Left renal cortex interstitium (tissue), 4 donors: Measurements from ENCODE around the gene PTPA. TPM values are rescaled to one million over a fixed set of nuclear protein-coding genes. Genes with fewer than 3 reads are reported as not detected.

Experiments used
- DNase-seq, 4 donors: peaks; one replicate each; pipeline ENCODE4 v3.0.0-alpha.2; 2013; ENCODE audit warnings: low read depth in 4 of 4, low spot score in 2 of 4, missing footprints in 1 of 4
- polyA plus RNA-seq, 4 donors: library from polyadenylated mRNA; unstranded; fragments of 120-200 nt; gene quantifications; one replicate each; pipeline ENCODE4 v1.2.1, GENCODE V29; 2013; ENCODE audit not compliant: insufficient read length in 4 of 4

The PTPA gene
- polyA plus RNA-seq, 4 donors = 112 to 138 (median 123) TPM

DNA sequence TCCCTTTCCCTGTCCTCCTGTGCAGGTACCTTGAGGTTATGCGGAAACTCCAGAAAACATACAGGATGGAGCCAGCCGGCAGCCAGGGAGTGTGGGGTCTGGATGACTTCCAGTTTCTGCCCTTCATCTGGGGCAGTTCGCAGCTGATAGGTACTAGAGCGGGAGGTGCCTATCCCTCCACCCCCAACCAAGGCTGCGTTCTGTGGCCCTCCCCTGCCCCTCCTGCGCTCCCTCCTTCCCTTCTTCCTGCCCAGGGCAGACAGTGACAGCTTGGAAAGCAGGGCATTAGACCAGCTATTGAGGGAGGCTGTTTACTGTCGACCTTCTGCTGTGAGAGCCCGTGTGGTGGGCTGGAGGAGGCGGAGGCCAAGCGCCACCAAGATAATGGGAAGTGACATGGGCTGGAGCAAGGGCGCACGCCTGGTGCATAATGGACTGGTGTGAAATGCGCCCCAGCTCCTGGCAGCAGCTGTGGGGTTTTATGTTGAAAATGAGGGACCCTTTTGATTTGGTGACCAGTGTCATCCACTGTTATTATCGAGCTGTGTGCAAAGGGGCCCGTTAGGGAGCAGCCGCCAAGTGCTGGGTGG lies 25.3 kb downstream of the PTPA start:
- no peak for DNase-seq

DNA sequence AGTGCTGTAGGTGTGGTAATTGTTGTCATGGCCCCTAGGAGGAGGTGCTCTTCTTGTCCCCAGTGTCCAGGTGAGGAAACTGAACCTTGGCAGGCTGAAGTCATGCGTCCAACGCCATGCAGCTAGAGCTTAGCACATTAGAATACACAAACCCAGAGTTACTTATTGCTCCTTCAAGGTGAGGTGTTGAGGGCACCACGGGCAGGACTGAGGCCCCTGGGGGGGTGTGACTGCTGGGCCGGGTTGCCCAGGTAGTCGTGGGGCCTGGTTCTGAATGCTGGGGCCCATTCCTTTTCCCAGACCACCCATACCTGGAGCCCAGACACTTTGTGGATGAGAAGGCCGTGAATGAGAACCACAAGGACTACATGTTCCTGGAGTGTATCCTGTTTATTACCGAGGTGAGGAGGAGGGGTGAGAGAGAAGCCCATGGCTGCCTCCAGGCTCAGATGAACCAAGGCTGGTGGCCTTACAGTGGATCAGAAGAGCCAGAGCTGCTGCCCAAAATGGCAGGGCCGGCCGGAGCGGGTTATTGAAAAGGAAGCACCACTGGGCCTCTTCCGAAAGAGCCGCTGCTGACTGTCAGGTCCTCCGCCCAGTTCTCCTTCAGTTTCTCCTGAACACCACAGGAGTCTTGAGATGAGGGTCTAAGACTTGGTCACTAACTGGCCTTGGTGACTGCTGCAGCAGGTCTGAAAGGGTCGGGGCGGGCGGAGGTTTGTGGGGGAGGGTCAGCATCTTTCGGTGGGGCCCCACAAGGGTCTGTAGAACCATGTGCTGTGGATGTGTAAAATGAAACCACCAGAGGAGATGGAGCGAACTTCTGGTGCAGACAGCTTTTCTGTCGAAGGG lies 26.3 kb downstream of the PTPA start:
- DNase-seq = no peak

DNA sequence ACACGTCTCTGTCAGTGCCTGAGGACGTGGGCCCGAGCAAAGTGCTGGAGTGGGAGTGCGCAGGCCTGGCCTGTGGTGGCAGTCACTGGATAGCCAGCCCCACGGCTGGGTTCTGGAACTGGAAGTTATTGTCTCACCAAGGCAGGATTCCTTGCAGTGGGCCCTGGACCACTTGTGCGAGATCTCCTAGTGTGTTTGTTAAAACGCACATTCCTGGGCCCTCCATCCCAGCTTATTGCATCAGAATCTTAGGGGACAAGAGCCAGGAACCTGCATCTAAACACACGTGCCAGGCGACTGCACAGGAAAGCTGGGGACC lies 26.9 kb downstream of the PTPA start:
- no peak for DNase-seq

DNA sequence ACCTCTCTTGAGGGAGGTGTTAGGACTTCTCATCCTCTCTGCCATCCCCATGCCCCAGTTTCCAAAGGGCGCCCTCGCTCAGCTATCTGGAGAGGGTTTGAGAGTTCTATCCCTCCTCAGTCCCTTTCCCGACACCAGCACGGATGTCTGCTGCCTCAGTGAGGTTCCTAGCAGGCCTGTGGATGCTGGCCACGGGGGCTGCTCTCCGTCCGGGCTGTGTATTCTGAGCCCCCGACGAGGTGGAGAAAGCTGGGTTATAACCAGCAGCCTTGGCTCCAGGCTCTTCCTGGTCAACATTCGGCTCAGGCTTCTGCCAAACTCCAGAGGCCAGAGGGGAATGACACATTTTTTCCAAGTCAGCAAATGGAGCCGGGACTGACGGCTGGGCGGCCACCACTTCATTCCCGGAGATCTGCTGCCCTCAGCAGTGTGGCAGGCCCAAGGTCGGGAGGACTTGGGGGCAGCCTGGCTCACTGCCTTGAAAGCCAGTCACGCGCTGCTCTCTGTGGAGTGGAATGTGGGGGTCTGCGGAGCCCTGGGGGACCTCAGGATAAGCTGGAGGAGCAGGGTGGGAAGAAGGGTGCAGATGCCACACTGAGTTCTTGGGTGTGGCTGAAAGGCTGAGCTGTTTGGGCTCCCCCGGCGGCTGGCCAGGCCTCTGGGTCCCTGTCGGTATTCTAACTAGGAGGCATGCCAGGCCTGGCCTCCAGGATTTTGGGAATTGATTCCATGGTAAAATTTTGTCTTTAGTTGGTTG lies 27.4 kb downstream of the PTPA start:
- no peak for DNase-seq

DNA sequence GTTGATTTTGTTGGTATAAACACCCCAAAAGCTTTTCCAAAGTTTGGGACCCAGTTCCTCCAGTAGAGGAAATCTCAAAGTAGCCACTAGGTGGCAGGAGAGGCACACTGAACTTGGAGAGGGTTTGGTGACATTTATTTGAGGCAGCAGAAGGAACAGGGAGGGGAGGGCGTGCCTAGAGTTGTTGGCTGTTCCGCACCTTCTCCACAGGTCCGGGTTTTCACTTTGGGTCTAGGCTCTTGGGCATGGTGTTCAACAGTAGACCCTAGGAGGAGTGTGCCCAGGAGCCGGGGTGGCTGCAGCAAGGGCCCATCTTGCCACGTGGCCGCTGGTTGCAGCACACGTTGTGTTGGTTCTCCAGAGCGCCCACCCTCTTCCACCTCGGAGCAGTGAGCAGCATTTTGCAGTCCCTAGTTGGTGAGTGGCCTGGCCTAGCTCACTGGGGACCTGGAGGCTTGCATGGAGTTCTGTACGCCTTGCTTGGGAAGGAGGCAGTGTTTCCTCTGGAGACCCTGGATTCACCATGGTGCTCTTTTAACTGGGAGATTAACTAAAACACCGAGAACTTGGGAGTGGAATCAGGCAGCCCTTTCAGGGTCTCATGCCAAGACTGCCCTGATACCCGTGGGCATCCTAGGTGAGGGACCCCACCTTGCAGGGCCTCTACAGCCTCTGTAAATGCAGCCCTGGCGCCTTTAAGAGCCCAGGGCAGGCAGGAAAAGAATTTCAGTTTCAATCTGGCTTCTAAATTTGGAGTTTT lies 28.2 kb downstream of the PTPA start:
- peak; percentile 76 to 92 (median 84) for DNase-seq

DNA sequence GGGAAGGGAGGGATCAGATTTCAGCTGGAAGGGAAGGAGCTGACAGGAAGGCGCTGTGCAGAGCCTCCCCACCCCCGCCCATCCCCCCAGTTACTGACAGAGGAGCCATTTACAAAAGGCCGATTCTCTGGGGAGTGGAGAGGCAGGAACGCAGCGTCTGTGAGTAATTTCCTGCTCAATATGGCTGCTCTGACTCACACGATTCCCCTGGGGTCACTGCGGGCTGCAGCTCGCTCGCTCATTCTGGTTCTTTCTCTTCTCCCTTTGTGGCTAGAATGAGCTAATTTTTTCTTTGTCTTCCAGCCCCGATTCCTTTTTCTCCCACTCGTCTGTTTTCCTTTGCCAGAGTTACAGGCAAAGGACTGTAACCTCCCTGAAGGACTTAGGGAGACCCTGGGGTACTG lies 28.8 kb downstream of the PTPA start:
- peak in 3 of 4 donors; percentile 92 to 97 (median 96) for DNase-seq

DNA sequence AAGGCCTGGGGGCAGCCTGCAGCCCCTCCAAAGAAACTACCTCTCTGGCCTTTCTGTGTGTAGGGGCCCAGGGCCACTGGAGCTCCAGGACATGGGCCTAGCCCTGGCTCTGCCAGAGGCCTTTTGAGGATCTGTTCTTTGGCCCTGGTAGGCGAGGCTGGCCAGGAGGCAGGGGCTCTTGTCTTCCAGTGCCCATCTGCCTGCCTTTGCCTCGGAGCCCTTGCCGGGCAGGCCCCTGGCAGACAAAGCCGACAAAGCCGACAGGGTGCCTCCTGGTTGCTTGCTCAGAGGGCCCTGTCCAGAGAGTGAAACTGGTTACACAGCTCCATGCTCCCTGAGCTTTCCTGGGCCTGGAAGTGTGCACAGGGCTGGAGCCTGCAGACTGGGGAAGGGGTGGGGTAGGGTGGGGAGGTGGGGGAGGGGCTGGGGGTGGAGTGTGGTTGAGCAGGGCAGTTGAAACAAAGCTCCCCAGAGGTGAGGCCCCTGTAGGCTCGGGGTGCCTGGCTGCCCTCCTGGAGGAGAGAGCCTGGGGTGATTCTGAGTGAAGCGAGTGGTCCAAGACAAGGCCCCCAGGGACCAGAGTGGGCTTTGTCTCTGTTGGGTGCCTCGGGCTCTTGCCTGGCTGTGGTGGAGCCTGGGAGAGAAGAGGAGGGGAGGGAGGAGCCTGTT lies 29.3 kb downstream of the PTPA start:
- no peak for DNase-seq

DNA sequence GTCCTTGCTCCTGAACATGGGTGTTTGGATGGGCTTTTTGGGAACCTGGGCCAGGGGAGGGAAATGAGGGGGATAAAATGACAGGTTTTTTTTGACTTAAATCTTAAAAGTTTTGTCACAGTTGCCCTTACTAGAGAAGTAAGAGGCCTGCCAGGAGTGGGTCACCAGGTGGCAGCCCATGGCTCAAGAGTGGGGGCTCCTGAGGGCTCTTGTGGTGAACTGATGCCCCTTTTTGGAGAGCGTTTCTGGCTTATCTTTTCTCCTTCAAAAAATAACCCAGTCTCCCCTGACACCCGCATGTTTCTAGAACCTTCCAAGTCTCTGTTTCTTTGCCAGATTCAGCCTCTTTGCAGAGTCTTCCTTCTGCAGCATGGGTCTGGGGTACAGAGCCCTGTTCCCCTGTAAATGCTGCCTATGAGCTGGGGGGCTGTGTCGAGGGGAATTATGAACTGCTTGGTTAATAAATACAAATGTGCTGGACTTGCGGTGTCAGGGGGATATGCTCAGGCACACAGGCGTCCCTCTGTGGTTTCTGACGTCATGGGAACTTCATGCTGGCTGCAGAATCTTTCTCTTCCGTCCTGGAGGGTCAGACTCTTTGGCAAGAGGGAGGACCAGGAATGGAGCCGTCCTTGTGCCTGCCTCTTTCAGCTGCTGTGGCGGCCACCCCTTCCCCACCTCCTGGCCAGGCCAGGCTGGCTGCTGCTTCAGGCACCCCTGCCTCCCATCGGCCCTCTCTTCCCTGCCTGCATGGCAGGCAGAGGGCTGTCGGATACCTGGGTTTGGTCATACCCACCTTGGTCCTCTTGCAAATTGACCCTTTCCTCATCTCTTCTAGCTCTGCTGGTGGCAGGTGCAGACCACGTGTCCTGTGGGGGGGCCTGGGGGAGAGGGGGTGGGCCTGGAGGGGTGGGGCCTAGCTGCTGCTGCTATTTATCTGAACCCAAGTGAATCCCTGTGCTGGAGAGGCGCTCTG lies 30.1 kb downstream of the PTPA start:
- DNase-seq = no peak

DNA sequence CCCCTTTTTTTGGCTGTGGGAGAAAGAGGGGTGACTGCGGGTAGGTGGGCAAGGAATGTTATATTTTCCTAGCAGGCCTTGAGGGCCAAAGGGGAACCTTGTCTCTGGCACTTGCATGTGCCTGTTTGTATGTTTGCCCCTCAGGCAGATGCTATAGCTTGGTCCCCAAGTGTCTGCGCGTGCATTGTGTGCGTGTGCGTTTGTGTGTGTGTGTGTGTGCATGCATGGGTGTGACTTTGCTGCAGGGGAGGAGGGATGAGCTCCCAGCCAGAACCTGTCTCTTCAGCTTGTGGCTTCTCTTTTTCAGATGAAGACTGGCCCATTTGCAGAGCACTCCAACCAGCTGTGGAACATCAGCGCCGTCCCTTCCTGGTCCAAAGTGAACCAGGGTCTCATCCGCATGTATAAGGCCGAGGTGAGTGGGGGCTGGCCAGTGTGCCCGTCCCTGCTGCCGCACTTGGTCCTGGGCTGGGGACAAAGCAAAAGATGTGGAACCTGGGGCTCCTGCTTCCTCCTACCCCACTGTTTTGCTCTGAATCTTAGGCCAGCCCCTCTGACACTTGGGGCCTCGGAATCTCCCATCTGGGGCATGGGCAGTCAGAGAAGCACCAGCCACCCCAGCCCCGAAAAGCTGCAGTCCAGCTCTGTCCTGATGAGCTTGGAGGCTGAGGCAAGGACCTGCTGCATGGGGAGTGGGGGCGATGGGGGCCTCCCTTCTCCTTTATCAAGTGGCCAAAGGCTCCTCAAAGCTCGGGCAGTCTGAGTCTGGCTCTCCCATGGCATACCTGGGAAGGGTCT lies 31.1 kb downstream of the PTPA start:
- DNase-seq = no peak

DNA sequence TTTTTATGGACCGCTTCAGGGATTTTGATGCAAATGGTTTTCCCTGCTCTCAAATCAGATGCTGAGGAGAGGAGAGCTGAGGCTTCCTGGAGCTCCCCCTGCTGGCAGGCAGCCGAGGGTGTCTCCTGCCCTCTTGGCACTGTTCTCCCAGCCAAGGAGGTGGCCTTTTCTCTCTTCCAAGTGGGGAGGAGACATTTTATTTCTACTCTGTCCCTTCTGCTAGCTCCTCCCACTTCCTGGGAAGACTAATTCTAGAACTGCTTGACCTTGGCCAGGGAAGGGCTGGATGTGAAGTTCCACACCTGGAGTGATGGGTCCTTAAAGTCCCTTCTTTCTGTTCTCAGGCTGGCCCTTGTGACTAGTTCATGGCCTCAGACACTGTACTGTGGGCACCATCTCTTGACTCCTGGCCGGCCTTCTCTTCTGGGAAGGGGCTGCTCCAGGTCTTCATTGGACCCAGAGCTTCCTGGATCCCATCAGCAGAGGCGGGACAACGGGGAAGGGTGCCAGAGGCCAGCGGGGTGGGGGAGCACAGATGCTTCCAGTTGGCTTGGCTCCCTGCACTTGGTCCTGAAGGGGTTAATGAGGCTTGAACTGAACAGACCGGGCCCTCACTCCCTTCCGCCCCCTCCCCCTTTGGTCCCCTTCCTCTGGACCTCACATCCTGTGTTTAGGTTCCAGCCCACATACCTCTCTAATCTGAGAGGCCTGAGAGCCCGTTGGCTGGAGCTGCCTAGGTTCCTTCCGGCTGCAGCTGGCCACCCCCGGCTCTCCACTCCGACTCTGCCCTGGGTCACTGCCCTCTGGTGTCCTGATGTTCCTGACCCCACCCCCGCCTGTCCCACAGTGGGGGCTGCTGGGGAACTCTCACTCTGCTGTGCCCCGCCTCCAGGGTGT lies 32.1 kb downstream of the PTPA start:
- DNase-seq = peak; percentile 82 to 92 (median 83)

DNA sequence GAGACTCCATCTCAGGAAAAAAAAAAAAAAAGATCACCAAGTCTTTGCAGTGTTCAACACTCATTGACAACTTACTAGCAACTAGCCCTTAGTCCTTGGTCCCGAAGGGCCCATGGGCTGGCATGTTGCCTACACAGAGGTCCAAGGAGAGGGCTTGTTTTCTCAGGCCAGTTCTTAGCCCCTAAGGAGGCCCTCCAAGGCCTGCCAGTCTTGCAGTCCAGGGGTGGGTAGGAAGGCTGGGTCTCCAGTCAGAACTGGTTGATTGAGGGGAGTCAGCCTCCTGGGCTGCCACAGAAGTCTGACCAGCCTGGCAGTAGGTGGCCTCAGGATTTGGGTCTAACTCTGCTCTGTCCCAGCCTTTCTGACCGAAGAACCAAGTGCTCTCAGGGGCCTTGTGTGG lies 34.1 kb downstream of the PTPA start:
- no peak for DNase-seq

DNA sequence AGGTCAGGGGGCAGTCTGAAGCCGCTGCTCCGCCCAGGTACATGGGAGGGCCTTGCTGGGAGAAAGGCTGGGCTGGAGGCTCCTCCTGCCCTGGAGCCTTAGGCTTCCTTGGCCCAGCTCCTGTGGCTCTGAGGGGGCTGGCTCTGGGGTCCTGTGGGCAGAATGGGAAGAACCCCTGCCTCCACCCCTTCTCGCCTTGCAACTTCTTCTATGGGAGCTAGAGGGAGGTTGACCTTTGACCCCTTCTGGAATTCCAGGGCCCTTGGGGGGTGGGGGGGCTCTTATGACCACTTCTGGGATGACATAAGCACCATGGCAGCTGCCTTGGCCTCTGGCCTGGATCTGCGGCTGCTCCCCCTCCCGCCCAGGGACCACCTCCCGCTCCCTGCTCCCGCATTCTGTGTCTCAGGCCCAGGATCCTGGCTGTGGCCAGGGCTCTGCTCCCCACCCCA lies 34.7 kb downstream of the PTPA start:
- DNase-seq = no peak

DNA sequence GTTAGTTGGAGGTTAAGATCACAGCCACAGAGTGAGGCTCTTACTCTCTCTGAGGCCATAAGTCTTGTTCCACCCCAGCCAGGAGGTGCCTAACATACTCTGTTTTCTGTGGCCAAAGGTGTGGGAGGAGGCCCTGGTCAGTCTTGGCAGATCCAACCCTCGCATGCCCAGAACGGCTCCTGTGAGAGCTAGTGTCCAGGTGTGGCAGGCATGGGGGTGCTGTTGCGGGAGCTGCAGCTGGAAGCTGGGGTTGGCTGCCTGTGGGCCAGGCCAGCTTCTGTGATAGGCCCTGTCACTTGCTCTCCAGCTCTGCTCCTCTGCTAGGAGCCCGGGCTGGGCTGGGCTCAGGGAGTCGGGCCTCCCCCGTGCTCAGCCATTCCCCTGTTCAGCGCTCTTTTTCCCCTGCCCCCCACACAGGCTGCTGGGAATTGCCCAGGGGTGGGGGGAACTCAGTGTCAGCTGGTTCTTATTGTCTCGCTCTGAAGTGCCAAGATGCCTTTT lies 35.3 kb downstream of the PTPA start:
- no peak for DNase-seq

DNA sequence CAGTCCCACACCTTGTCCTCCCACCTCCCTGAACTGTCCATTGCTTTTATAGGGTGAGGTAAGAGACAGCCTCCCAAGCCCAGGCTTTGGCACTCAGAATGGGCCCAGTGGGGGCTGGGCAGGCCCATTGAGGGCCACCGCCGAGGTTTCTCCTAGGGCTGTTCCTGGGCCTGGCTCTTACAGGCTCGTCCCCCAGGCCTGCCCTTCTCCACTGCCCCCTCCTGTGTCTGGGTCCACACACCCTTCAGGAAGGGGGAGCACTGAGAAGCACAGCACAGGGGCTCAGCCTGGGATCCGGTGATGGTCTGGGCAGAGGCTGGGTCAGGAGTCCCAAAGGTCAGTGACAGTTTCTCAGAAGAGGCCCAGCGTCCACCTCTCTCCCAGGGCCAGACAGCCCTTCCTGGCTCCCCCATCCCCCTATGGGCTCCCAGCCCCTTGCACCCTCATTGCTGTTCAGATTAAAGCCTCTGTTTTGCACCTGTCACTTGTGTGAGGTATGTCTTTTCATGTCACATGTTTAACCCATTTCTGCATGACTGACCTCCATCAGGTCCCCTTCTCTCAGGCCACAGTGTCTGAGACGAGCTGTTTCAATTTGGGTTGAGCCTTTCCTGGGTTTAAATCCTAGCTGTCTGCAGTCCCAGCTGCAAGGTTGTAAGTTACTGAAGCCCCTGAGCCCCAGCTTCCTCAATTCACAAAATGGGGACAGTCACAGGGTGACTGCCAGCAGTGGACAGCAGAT lies 37.4 kb downstream of the PTPA start:
- no peak for DNase-seq

DNA sequence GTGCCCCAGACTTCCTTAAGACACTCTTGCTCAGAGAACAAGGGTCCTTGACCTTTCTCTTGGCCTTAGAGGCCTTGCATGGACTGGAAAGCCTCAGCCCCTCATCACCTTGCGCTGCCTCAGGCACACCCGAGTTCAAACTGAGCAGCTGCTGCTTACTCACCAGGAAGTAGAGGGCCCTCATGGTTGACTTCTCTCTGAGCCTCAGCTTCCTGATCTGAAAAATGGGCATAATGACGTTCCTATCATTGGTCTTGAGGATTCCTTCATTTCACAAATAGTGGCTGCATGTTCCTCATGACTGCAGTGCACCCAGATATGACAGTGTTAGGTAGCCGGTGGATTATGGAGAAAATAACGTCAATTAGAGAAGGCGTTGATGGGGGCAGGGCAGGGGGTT lies 38.2 kb downstream of the PTPA start:
- DNase-seq = no peak

DNA sequence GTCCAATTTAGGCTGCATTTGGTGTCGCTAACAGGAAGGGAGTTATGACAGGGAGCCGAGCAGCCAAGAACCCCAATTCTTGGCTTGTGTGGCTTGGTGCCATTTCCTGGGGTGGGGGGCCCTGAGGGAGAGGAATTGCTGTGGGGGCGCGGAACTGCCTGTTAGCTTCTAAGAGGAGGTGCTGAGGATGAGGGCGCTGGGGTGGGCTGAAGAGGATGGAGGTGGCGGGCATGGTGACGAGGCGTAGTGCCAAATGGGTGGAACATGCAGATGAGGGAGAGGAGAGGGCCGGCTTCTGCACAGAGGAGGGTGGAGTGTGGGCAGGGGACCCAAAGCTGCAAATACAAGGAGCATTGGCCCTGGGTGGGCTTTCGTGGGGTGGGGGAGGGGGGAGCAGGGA lies 38.9 kb downstream of the PTPA start:
- no peak for DNase-seq
